HG03066 (cell line): ENCODE data around the gene CHIC2.

Experiments used
- ATAC-seq: cut with Tn5 transposase; IDR thresholded peaks from one replicate; pipeline ENCODE4 v1.9.1; 2021; ENCODE audit warnings: low read depth; ENCODE audit not compliant: unreplicated experiment

Gene CHIC2

DNA sequence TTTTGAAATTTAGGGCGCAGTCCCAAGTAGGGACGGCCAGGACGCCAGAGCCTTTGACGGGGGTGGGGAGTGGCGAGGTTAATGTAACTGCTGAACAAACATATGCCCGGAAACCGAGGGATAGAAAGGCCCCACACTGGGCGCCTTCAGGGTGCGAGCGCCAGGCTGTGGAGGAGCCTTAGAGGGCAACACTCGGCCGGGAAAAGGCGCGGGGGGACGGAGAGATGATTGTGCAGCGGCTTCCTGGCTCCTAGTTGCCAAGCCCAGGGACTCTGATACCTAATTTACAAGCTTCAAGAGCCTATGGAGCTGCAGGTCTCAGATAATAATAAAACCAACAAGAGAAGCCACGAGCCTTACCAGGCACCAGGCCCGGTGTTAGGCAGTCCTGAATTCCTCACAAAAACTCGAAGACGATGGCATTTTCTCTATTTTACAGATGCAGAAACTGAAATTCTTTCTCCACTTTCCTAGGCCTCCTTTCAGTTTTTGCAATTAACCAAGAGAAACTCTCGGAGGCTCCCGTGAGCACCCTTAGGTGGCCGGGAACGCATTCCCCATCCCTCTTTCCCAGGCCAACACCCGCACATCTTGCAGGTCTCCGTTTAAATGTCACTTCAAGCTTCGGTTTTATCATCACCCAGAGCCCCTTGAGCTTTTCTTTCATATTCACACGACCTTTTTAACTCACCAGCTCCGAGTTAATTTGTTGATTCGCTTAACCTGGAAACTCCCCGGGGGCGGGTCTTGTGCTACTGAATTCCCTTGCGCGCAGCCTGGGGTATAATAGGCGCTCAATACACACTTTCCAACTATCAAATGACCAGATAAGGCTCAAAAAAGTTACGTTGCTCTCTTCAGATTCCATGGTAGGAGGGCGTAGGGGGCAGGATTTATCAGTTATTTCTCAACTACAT is 29.2 kb upstream of the CHIC2 start:
- no peak for ATAC-seq

DNA sequence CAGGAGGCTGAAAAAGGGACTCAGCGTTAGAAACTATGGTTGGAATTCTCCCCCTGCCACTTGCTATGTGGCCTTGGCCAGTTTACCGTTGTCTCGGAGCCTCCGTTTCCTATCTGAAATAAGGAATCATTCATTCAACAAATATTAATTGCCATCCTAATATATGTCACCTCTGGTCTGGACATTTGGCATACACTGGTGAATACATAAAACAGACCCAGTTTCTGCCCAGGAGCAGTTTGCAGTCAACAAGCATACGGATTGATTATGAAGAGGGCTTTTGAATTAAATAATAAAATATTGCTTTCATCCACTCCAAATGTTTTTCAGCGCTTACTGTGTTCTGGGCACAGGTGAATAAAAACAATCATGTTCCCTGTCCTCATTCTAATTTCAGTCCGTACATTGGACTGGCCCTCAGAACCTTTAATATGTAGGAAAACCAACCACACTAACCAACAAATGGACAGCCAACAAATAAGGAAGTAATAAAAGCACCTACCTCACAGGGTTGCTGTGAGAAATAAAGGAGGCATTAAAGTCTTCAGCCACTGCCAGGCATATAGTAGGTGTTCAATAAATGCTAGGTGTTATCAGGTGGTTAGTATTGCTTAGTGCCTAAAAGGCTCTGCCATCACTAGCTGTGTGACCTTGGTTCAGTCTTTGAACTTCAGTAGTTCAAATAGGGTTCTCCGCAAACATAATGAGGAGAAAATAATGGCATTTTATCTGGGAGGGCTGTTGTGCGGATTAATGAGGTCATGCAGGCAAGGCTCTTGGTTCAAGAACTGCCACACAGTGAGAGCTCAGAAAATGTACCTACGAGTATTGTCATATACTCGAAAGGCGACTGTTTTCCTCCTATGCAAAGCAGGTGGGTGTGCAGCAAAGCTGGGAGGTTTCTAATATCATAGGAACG is 28.3 kb upstream of the CHIC2 start:
- ATAC-seq, result no peak

DNA sequence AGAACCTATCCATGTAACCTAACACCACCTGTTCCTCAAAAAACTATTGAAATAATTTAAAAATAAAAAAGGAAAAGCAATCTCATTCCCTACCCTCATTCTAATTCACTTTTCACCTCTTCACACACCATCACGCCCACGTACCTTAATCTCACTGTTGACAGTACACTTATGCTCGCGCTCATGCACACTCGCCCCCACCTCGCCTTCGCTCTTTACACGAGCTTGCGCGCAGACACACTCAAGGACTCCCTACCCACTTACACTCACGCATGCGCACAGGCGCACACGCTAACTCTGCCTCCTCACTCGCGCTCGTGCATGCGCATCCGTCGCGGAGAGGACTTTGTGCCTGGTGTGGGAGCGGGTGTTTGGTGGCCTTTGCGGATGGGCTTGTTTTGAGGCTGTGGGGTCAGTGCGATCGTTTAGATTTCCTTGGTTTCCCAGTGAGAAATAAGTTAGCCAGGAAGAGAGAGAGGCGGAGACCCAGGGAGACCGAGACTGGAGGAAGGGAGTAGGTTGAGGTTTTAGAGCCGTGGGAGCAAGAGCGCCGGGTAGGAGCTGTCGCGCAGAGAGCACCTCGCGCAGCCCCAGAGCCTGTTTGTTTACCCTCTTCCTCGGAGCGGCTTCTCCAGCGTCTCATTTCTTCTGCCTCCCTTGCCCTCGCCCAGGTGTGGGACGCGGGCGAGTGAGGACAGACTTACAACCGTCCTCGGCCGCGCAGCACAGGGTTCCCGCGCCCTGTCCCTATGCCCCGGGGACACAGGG is 27.4 kb upstream of the CHIC2 start:
- ATAC-seq, result peak; percentile 71

DNA sequence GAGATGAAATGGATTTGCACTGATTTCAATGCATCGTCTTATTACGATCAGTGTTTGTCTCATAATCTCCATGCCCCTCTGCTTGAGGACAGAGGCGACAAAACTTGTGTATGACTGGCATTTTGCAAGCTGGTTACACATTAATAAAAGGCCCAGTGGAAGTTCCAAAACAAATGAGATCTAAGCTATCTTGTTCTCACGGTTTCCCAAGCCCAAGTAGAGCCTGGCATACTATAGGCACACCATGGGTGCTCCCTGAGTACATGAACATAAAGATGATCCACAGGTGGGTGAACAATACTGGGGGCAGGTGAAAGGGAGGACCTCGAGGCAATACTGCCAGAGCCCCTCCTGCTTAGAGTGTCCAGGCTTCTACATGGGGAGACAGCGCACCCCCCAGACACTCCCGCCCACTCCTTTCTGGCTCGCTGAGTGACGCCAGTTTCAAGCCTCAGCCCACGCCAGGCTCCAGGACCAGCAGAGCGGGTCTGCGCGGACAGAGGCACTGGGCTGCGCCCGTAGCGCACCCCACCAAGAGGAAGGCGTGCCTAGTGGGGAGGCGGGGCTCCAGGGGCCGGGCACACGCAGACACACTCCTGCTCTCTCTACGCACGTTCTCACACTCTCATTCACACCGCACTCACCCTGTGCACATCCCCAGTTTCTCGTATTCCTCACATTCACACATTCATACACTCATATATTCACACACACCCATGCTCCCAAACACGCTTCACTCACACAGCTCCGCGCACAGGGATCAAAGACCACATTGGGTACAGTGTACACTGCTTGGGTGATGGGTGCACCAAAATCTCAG is 26.6 kb upstream of the CHIC2 start:
- peak; percentile 46 for ATAC-seq

DNA sequence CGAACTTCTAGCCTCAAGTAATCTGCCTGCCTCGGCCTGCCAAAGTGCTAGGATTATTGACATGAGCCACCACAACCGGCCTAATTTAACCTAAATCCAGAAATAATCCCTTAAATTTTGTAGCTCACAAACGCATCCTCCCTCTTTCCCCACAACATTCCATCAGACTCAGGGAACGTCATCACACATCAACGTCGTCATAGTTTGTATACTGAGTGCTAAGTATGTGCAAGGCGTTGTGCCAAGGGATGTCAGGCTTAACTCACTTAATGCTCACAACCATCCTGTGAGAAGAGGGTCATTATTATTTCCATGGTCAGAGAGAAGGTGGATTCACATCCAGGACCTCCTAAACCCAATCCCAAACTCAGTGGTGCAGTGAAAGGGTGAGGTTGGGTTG is 26.0 kb upstream of the CHIC2 start:
- no peak for ATAC-seq

DNA sequence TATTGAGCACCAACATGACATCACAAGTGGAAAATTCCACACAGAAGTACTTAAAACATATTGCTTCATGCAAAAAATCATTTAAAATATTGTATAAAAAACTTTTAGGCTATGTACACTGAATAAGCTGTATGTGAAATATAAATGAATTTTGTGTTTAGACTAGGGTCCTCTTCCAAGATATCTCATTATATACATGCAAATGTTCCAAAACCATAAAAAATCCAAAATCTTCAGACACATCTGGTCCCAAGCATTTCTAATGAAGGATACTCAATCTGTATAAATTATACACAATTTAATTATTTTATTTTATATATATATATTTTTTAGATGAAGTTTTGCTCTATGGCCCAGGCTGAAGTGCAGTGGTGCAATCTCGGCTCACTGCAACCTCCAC is 25.5 kb upstream of the CHIC2 start:
- ATAC-seq, result no peak

DNA sequence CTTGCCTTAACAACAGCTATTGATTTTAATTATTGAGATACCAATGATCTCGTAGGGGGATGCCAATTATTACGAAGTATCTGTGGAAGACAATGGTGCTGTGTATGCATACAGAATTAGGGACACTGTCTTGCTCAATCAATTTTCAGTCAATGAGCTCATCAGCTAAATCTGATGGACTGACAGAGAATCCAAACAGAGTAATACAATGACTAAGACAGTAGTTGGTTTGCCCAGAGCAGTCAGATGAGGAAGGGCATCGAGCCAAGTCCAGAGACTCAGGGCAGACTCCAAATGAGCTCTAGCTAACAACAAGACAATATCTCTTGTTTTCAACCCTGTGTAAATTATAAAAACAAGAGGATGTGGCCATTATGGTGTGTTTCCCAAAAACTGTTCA is 20.9 kb upstream of the CHIC2 start:
- no peak for ATAC-seq

DNA sequence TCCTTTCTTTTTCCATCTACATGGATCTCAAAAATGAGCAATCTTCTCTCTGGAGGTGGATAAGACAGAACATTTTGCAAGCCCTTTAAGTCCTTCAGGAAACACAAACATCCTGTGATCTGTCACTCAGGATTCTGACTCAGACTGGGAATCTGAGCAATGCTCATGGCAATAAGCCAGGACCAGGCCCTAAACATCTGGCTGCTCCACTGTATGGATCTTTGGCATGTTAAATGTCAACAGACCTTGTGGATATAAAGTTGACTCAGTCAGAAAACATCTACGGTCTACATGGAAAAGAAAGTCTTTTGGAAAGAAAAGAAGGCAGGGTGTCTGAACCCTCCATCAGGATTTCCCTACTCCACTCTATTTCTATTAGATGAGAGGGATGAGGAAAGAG is 17.8 kb upstream of the CHIC2 start:
- ATAC-seq, result no peak

DNA sequence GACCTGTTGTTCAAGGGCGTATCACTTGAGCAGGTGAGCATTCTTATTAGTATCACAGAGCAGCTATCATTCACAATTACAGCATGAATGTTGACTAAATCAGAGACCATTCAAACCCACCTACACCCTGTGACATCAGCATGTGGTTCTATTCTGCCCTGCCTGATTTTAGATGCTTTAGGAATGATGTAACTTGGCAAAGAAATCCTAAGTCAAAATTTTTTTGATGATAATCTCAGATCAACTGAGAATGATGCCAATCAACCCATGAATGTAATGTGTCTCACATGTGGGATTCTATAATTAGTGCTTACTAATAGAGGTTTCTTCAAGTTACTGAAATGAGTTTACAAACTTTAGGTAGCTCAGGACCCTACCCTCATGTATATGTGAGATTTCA is 13.4 kb upstream of the CHIC2 start:
- ATAC-seq, result no peak

DNA sequence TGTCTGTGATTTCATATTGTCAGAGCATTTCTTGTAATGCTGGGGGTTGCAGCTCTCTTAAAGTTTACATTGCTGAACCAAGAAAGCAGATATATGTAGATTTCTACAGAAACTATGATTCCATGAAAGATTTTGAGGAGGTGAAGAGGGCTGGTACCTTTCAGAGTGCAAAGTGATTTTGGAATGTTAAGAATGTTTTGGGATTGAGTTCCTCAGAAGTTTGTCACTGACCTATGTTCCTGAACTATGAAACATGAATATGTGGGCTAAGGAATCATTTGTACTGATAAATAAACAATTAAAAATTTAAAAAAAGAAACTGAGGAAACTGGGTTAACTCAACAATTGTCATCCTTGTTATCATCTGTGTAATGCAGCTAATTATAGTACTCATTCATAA is 12.3 kb upstream of the CHIC2 start:
- no peak for ATAC-seq

DNA sequence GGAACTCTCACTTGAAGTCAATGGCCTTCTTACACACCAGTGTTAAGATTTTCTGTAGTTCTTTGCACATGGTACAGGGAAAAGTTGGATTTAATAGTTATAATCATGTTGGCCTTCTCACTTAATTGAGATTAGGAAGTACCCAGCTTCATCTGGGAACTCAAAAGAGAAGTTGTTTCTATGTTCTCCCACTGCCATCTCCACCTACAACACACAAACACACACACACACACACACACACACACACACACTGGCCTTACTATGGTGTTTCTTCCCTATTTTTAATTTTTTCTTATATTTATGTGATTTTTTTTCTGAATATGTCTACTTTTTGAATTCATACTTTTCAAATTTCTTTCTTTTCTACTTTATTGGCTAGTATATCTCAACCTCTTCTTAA is 10.0 kb upstream of the CHIC2 start:
- ATAC-seq, result no peak

DNA sequence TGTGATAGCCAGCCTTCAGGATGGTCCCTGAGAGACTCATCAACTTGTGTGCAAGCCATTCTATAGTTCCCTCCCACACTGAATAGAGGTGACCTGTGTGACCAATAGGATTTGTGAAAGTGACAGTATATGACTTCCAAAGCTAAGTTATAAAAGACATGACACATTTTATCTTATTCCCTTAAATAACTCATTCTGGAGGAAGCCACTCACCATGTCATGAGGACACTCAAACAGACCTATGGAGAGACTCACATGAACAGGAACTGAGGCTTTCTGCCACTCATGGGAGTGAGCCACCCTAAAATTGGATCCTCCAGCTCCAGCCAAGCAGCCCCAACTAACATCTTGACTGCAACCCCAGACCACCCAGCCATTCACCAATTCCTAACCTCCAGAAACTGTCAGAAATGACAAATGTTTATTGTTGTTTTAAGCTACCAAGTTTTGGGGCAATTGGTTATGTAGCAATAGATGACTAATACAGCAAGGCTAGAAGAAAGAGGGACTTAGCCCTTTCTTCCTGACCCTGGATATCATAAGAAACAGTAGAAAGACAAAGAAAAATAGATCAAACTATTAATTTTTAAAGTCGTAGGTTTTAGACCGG is 9.0 kb upstream of the CHIC2 start:
- no peak for ATAC-seq

DNA sequence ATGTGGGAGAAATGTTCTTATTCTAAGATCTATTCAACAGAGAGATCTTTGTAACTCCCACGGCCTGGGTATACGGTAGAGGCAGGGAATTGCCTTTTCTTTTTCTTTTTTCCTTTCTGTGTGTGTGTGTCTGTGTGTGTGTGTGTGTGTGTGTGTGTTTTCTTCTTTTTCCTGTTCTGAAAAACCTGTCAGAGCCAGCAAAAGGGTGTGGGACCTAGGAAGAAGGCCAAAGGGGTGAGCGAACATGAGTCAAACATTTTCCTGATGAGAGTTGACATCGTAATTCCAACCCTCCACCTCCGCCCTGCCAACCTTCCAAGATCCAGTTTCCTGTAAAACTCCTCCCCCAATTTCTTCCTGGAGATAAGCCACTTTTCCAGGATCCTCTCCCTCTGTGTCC is 2.8 kb upstream of the CHIC2 start:
- no peak for ATAC-seq

DNA sequence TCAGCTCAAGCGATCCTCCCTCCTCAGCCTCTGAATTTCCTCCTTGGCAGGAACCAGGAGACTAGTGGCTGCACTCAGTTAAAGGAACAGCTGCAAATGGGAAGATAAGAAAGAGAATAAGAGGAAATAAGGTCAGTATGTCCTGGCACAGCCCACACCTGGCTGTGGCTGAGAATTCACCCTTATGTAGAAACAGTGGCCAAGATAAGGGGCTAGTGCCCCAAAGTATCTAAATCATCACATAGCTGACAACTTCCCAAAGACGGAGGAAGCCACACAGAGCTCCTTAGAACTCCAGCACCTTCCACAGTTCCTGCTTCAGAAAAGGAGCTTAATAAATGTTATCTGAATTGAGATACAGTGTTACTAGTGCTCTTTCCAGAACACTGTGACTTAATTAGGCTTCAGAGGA is 2.3 kb upstream of the CHIC2 start:
- ATAC-seq, result no peak

DNA sequence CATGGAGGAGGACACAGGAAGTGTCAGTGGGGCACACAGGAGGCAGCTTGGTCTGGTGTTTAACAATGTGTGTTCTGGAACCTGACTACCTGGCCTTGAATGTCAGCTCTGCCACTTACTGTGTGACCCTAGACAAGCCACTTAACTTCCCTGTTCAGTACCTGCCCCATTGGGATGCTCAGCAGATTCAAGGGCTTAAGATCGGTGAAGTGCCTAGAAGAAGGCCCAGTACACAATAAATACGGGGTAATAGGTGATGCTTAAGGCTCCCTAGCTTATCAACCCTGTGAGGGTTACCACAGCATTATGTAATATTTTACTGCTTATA is 1.6 kb upstream of the CHIC2 start:
- no peak for ATAC-seq

DNA sequence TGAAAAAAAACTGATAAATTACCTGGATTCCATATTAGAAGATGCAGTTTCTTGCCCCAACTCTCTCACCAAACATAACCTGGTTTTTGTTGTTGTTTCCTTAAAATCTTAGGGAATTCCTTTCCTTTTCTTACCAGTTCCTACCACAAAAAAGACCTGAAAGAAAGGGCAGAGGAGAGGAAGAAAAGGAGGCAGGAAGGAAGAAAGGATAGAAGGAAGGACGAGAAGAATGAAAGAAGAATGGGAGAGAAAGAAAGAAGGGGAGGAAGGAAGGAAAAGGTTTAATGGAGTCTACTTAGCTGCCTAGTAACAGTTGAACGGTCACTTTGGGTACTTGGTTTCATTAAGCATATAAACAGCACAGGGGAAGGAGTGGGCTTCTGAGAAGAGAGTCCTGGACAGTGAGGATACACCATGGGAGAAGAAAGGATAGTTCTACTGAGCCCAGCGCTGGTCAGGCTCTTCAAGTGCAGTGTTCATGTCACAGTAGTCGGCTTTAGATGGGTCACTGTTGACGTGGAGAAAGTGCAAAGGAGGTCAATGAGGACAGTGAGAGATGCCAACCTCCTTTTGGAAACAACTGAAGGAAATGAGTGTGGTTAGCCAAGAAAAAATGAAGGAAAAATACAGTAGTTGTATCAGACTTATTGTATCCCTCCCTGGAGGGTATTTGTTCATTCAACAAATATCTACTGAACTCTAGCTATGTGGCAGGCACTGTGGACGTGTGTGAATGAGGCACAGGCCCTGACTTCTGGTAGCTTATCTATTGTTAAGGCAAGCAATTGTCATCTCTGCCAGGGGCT is 1.1 kb upstream of the CHIC2 start:
- no peak for ATAC-seq

DNA sequence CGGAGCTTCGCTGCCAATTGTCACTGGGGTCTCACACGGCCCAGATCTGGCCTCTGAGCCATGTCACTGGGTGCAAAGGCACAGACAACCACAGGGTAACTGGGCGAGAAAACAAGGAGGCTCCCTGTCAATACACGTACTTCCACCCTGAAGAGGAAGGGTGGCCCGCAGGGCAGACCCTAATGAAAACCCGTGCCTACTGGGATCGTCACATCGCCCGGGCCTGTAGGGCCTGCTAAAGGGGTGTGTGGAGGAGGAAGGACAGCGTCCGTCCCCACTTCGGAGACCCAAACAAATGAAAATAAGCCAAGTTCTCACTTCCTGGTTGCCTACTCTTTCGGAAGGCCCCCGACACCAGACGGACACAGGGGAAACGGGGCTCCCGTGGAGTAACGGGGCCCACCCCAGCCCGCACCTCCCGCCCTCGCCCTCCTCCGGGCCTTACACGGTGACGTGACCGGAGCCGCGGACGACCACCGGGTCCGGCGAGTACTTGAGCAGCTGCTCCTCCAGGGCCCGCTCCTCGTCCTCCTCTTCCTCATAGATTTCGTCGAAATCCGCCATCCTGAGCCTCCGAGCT is 578 bp downstream of the CHIC2 start:
- peak; percentile 22 for ATAC-seq

DNA sequence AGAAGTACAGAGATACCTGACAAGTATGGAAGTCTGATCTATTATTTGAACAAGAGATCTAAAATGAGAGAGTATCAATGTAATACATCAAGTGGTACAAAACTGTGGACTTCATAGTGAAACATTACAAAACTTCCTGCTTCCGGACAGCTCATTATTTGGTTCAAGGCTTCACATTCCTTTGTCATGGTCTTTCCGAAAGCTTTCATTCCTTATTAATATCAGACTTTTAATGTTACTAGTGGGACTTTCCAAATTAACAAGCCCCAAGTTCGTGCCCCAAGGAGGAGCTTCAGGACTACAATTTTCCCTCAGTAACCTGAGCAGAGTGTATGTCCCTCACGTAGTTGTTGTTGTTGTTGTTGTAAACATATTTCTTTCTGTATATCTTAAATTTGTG is 1.2 kb downstream of the CHIC2 start:
- no peak for ATAC-seq

DNA sequence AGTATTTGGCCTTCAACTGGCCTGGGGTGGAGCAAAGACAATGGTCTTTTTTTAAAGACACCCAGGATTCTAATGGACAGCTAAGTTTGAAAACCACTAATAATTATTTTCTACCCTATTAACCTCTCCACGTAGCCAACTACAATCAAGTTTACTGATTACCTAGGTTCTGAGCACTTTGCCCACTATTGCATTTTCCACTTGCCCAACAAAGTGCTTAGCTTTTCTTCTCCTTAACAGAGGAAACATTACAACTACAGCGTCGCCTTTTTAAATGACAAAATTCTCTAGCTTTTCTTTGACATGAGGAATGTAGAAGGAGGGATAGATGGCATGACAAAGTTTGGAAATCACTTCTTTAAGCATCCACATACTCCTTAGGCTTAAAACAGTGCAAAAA is 2.0 kb downstream of the CHIC2 start:
- ATAC-seq, result no peak
